Measurements from ENCODE around the gene CD55. TPM values are rescaled to one million over a fixed set of nuclear protein-coding genes. Genes with fewer than 3 reads are reported as not detected.

CD55 gene
- polyA plus RNA-seq, 1 of the 3 experiments (the other 2 are of a cell fraction): 10.4 TPM

GRCh38 chr1:207330011-207330710 lies 8.7 kb downstream of the CD55 start (continued):
- TF ChIP-seq USF1 (IDR thresholded peaks at IDR 0.05; ENCODE audit: borderline replicate concordance, low read depth) (no peak), EP300 (IDR thresholded peaks at IDR 0.05; ENCODE audit: borderline replicate concordance in 1 of 2, low read depth in 1 of 2, low read length in 1 of 2) (no peak), SIN3A (IDR thresholded peaks at IDR 0.05; ENCODE audit: borderline replicate concordance, low read depth, low read length) (no peak), NFIC (IDR thresholded peaks at IDR 0.05; ENCODE audit: borderline replicate concordance) (no peak)

GRCh38 chr1:207331354-207332313 lies 10.2 kb downstream of the CD55 start:
- Histone ChIP-seq H3K4me1 (ENCODE audit: control insufficient read depth in 1 of 2, insufficient read depth in 2 of 2, low read depth in 1 of 2, low read length in 1 of 2) (no peaks in the 10 kb centered on the region), H4K20me1 (ENCODE audit: insufficient read depth) (no peaks in the 10 kb centered on the region), H3K27ac (ENCODE audit: low read depth in 2 of 2, low read length in 1 of 2) (no peak overlapping the region), H3K4me3 (ENCODE audit: low read depth in 2 of 2, low read length in 1 of 2) (no peak overlapping the region), H2AFZ (ENCODE audit: low read depth) (no peak overlapping the region), H3K4me2 (no peak overlapping the region), H3K9me3 (no peaks in the 10 kb centered on the region), H3K9me2 (no peaks in the 10 kb centered on the region), H3K27me3 (ENCODE audit: insufficient read depth) (no peaks in the 10 kb centered on the region), H3K36me3 (replicated peaks in 1 of 2; ENCODE audit: control insufficient read depth in 1 of 2, insufficient read depth in 2 of 2, low read length in 1 of 2) (peaks cover 0 to 5% of the 10 kb centered on the region in 2 experiments), H3K79me2 (ENCODE audit: insufficient read depth) (no peaks in the 10 kb centered on the region), H3K9ac (no peak overlapping the region), H3F3A (replicated peaks; ENCODE audit: insufficient read depth) (no peaks in the 10 kb centered on the region)
- CTCF ChIA-PET: interaction anchor here (1.2 kb wide), 1 partner anchor 74 kb away, joined by 3 read pairs; no protein-coding TSS in a partner anchor
- POLR2A ChIA-PET: no interaction called here
- WGBS (ENCODE audit: low lambda C conversion rate): 15% methylated on average over 4 of the region's 4 CpGs
- no peak for DNase-seq
- TF ChIP-seq REST (IDR thresholded peaks at IDR 0.05; ENCODE audit: low read depth, low read length) (no peak), FOXJ3 (CRISPR knock-in tag; IDR thresholded peaks at IDR 0.05) (no peak), ZBTB33 (IDR thresholded peaks at IDR 0.05; ENCODE audit: borderline replicate concordance, low read depth) (no peak), MAX (IDR thresholded peaks at IDR 0.05; ENCODE audit: low read depth) (no peak), SIN3A (IDR thresholded peaks at IDR 0.05; ENCODE audit: borderline replicate concordance, low read depth, low read length) (no peak), IRF3 (IDR thresholded peaks at IDR 0.05; ENCODE audit: low read depth, low read length) (no peak), NFIC (IDR thresholded peaks at IDR 0.05; ENCODE audit: borderline replicate concordance) (no peak), TEAD4 (IDR thresholded peaks at IDR 0.05; ENCODE audit: borderline replicate concordance, insufficient read depth) (no peak), RAD21 (IDR thresholded peaks at IDR 0.05; ENCODE audit: low read length) (no peak), CHD2 (IDR thresholded peaks at IDR 0.05; ENCODE audit: low read length, partially characterized antibody) (no peak), GATA2 (CRISPR knock-in tag; IDR thresholded peaks at IDR 0.05) (no peak), RCOR1 (IDR thresholded peaks at IDR 0.05; ENCODE audit: low read length) (no peak), TCF12 (IDR thresholded peaks at IDR 0.05) (no peak), FOXM1 (IDR thresholded peaks at IDR 0.05; ENCODE audit: low read depth) (no peak)
